Suprapubic skin (tissue), 4 donors: ENCODE data around the gene GBP7. TPM values are rescaled to one million over a fixed set of nuclear protein-coding genes. Genes with fewer than 3 reads are reported as not detected.
"Not testable (repeated sequence)": the region's sequence is repeated elsewhere in the genome, so short reads cannot be mapped to it uniquely, and the experiment has no call there.

ENCODE experiments used
- DNase-seq, 2 donors: peaks; one replicate each; pipeline ENCODE4 v3.0.0-alpha.2; 2019; ENCODE audit warnings: low spot score in 2 of 2
- H3K27ac ChIP-seq: fragments of 200-600 bp; sonication (generic); one replicate; pipeline ENCODE4 v1.5.1; 2019
- H3K27me3 ChIP-seq: fragments of 200-600 bp; sonication (generic); one replicate; pipeline ENCODE4 v1.5.1; 2019
- H3K36me3 ChIP-seq: fragments of 200-600 bp; sonication (generic); one replicate; pipeline ENCODE4 v1.5.1; 2019
- H3K4me1 ChIP-seq: fragments of 200-600 bp; sonication (generic); one replicate; pipeline ENCODE4 v1.5.1; 2019
- H3K4me3 ChIP-seq: fragments of 200-600 bp; sonication (generic); one replicate; pipeline ENCODE4 v1.5.1; 2019; ENCODE audit warnings: mild to moderate bottlenecking
- H3K9me3 ChIP-seq: fragments of 200-600 bp; sonication (generic); one replicate; pipeline ENCODE4 v1.5.1; 2019
- CTCF ChIP-seq, 2 donors: fragments of 200-600 bp in 1 of 2; fragments of 450-650 bp in 1 of 2; sonication (generic) in 1 of 2; IDR thresholded peaks; one replicate each; pipeline ENCODE4 v1.5.1; 2016 to 2019; ENCODE audit warnings: antibody characterized with exemption in 2 of 2, mild to moderate bottlenecking in 1 of 2, moderate library complexity in 1 of 2
- EP300 ChIP-seq: sonication (generic); formaldehyde crosslinking; IDR thresholded peaks from one replicate; pipeline ENCODE4 v1.6.1; 2017; ENCODE audit warnings: antibody characterized with exemption
- POLR2A ChIP-seq, 2 donors: fragments of 450-650 bp; IDR thresholded peaks; one replicate each; pipeline ENCODE4 v1.6.1; 2017; ENCODE audit warnings: antibody characterized with exemption in 2 of 2, mild to moderate bottlenecking in 2 of 2, moderate library complexity in 2 of 2
- POLR2AphosphoS5 ChIP-seq, 3 donors: sonication (generic); formaldehyde crosslinking; IDR thresholded peaks; one replicate each; pipeline ENCODE4 v1.6.1; 2017; ENCODE audit warnings: antibody characterized with exemption in 3 of 3
- WGBS: methylation state at CpG from one replicate; pipeline ENCODE4 v1.1.5; 2018; 5-methylcytosine and 5-hydroxymethylcytosine counted together
- total RNA-seq, 4 donors: library from RNA; depleted of rRNA; stranded (reverse); fragments of >200 nt; gene quantifications; one replicate each; pipeline ENCODE4 v1.1.0, GENCODE V29; 2016

The GBP7 gene, protein sequence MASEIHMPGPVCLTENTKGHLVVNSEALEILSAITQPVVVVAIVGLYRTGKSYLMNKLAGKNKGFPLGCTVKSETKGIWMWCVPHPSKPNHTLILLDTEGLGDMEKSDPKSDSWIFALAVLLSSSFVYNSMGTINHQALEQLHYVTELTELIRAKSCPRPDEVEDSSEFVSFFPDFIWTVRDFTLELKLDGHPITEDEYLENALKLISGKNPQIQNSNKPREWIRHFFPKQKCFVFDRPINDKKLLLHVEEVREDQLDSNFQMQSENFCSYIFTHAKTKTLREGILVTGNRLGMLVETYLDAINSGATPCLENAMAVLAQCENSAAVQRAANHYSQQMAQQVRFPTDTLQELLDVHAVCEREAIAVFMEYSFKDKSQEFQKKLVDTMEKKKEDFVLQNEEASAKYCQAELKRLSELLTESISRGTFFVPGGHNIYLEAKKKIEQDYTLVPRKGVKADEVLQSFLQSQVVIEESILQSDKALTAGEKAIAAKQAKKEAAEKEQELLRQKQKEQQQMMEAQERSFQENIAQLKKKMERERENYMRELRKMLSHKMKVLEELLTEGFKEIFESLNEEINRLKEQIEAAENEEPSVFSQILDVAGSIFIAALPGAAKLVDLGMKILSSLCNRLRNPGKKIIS
- not detected for total RNA-seq

- no peak for TF ChIP-seq EP300
- no peak for TF ChIP-seq POLR2A (IDR thresholded peaks at IDR 0.05)
- no peak within 1 kb of the TSS for H3K4me3 ChIP-seq
- H3K36me3 ChIP-seq: no peaks in the 10 kb centered on the region
- H3K27ac ChIP-seq: no peak within 1 kb of the TSS
- no peaks in the 10 kb centered on the region for H3K4me1 ChIP-seq
- H3K9me3 ChIP-seq: no peaks in the 10 kb centered on the region
- no peak for DNase-seq
- no peaks in the 10 kb centered on the region for H3K27me3 ChIP-seq
These were observed at the start of gene GBP7 for GRCh38 chr1:89175601-89176256. TSS of gene GBP7 (minus strand) at chr1:89176003. CDS start at chr1:89171935, 4,068 bp downstream.

GRCh38 chr1:89221341-89221740 lies 45.5 kb upstream of the GBP7 start:
- H3K27me3 ChIP-seq: no peaks in the 10 kb centered on the region
- no peak overlapping the region for H3K27ac ChIP-seq
- 65% methylated on average over 1 of the region's 1 CpG for WGBS
- H3K36me3 ChIP-seq: no peaks in the 10 kb centered on the region
- DNase-seq: no peak
- no peak for TF ChIP-seq POLR2AphosphoS5 (IDR thresholded peaks at IDR 0.05)
- no peak for TF ChIP-seq CTCF (IDR thresholded peaks at IDR 0.05)
- TF ChIP-seq POLR2A (IDR thresholded peaks at IDR 0.05): no peak
- no peak for TF ChIP-seq EP300
- no peak overlapping the region for H3K4me3 ChIP-seq
- no peaks in the 10 kb centered on the region for H3K9me3 ChIP-seq
- H3K4me1 ChIP-seq: no peaks in the 10 kb centered on the region

GRCh38 chr1:89219851-89220250 lies 44.0 kb upstream of the GBP7 start:
- not testable (repeated sequence) for H3K27me3 ChIP-seq, H3K9me3 ChIP-seq, H3K4me3 ChIP-seq, H3K27ac ChIP-seq, DNase-seq, H3K4me1 ChIP-seq, H3K36me3 ChIP-seq

DNA sequence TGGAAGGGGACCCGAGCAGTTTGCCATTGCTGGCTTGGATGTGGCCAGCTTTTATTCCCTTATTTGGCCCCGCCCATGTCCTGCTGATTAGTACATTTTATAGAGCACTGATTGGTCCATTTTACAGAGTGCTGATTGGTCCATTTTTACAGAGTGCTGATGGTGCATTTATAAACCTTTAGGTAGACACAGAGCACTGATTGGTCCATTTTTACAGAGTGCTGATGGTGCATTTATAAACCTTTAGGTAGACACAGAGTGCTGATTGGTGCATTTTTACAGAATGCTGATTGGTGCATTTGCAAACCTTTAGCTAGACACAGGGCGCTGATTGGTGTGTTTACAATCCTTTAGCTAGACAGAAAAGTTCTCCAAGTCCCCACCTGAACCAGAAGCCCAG lies 43.1 kb upstream of the GBP7 start:
- not testable (repeated sequence) for H3K36me3 ChIP-seq, H3K27ac ChIP-seq, H3K4me3 ChIP-seq, H3K9me3 ChIP-seq, DNase-seq, H3K27me3 ChIP-seq, H3K4me1 ChIP-seq
- 90% methylated on average over 3 of the region's 3 CpGs for WGBS

- DNase-seq: no peak
- 81% methylated on average over 1 of the region's 1 CpG for WGBS
- H3K4me1 ChIP-seq: no peaks in the 10 kb centered on the region
- H3K27me3 ChIP-seq: no peaks in the 10 kb centered on the region
- no peaks in the 10 kb centered on the region for H3K9me3 ChIP-seq
- H3K4me3 ChIP-seq: no peak overlapping the region
- TF ChIP-seq CTCF (IDR thresholded peaks at IDR 0.05): no peak
- no peak for TF ChIP-seq POLR2A (IDR thresholded peaks at IDR 0.05)
- TF ChIP-seq POLR2AphosphoS5 (IDR thresholded peaks at IDR 0.05): no peak
- no peak for TF ChIP-seq EP300
- H3K36me3 ChIP-seq: no peaks in the 10 kb centered on the region
- H3K27ac ChIP-seq: no peak overlapping the region
These were observed 37.5 kb upstream of the GBP7 start for GRCh38 chr1:89213347-89213746.

- no peak overlapping the region for H3K27ac ChIP-seq
- TF ChIP-seq POLR2AphosphoS5 (IDR thresholded peaks at IDR 0.05) (no peak), EP300 (no peak), CTCF (IDR thresholded peaks at IDR 0.05) (no peak), POLR2A (IDR thresholded peaks at IDR 0.05) (no peak)
- WGBS: 90% methylated on average over 1 of the region's 1 CpG
- no peaks in the 10 kb centered on the region for H3K4me1 ChIP-seq
- no peaks in the 10 kb centered on the region for H3K36me3 ChIP-seq
- no peak overlapping the region for H3K4me3 ChIP-seq
- no peaks in the 10 kb centered on the region for H3K9me3 ChIP-seq
- no peaks in the 10 kb centered on the region for H3K27me3 ChIP-seq
- no peak for DNase-seq
These were observed 35.3 kb upstream of the GBP7 start for GRCh38 chr1:89211035-89211634.
